ENCODE measurements around the gene LRRC2.
"Not testable (repeated sequence)": the region's sequence is repeated elsewhere in the genome, so short reads cannot be mapped to it uniquely, and the experiment has no call there.

LRRC2 gene

DNA sequence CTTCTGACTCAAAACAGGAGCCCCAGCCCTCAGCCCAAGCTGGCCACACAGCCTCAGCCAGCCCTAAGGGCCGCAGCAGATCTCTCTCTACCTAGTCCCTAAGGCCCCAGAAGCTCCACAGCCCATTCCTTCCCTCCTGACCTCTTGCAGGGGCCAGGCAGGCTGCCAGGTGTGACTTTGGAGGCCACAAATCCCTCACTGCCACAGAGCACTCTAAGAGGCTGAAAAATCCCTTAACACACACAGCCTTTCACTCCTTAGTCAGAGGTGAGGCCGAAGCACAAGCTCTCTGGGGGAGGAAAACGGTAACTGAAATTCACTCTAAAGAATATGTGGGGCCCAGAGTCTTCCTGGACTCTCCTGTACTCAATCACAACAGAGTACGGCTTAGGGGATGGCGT lies 23.3 kb downstream of the LRRC2 start:
- no peaks in the 10 kb centered on the region for H3K4me1 ChIP-seq (ENCODE audit: control insufficient read depth, insufficient read depth, low read length)
- no peaks in the 10 kb centered on the region for H3K9me3 ChIP-seq (ENCODE audit: control insufficient read depth, low read length)
- H3K4me3 ChIP-seq (ENCODE audit: insufficient read depth, low read depth, low read length): no peak overlapping the region
- H3K27ac ChIP-seq (ENCODE audit: insufficient read depth, low read depth, low read length, poor library complexity, severe bottlenecking): no peak overlapping the region
- H3K36me3 ChIP-seq (ENCODE audit: control insufficient read depth, insufficient read depth, low read length): no peaks in the 10 kb centered on the region
- 90 to 91% methylated on average over 5 of the region's 5 CpGs for WGBS, 2 experiments
- no peaks in the 10 kb centered on the region for H3K27me3 ChIP-seq (ENCODE audit: control insufficient read depth, insufficient read depth, low read length, poor library complexity, severe bottlenecking)

- WGBS, 2 experiments: 83 to 98% methylated on average over 1 to 2 of the region's 2 CpGs
- Histone ChIP-seq H3K9me3 (ENCODE audit: control insufficient read depth, low read length) (no peaks in the 10 kb centered on the region), H3K27ac (ENCODE audit: insufficient read depth, low read depth, low read length, poor library complexity, severe bottlenecking) (no peak overlapping the region), H3K4me3 (ENCODE audit: insufficient read depth, low read depth, low read length) (no peak overlapping the region), H3K27me3 (ENCODE audit: control insufficient read depth, insufficient read depth, low read length, poor library complexity, severe bottlenecking) (no peaks in the 10 kb centered on the region), H3K4me1 (ENCODE audit: control insufficient read depth, insufficient read depth, low read length) (no peaks in the 10 kb centered on the region), H3K36me3 (ENCODE audit: control insufficient read depth, insufficient read depth, low read length) (no peaks in the 10 kb centered on the region)
These were observed 23.8 kb downstream of the LRRC2 start for GRCh38 chr3:46542344-46542743.

DNA sequence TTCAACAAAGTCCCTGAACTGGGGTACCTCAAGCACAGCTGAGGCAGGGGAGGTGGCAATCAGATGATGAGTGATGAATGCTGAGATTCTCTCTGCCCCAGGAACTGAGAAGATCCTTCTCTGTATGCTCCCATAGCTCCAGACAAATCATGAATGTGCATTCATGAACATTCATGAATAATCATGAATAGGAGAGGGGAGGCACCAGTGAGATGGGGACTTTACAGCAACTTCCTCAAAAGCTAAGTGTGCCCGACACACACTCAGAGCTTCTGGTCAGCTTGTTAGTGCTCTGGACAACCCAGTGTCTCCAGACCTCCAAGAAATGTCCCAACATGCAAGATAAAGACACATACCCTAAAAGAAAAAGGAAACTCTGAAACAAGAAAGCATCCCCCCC lies 24.3 kb downstream of the LRRC2 start:
- Histone ChIP-seq H3K9me3 (ENCODE audit: control insufficient read depth, low read length) (no peaks in the 10 kb centered on the region), H3K4me3 (ENCODE audit: insufficient read depth, low read depth, low read length) (no peak overlapping the region), H3K36me3 (ENCODE audit: control insufficient read depth, insufficient read depth, low read length) (no peaks in the 10 kb centered on the region), H3K4me1 (ENCODE audit: control insufficient read depth, insufficient read depth, low read length) (no peaks in the 10 kb centered on the region), H3K27ac (ENCODE audit: insufficient read depth, low read depth, low read length, poor library complexity, severe bottlenecking) (no peak overlapping the region), H3K27me3 (ENCODE audit: control insufficient read depth, insufficient read depth, low read length, poor library complexity, severe bottlenecking) (no peaks in the 10 kb centered on the region)
- 91 to 96% methylated on average over 1 of the region's 1 CpG for WGBS, 2 experiments

DNA sequence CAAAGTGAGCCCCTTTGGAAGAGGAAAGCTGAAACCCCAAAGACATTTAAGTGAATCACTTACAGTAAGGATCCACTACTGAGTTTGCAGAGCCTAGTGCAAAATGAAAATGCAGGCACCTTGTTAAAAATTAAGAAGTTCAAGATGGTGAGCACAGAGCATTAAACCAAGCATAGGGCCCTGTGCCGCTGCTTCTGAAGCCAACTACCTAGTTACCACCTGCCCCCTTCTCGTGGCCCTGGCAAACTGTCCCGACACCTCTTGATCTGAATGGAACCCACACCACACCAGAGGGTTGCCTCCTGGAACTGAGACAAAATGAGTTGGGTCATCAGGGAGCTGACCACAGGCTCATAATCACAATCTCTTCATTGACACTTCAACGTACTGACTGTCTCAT lies 25.6 kb downstream of the LRRC2 start:
- H3K36me3 ChIP-seq (ENCODE audit: control insufficient read depth, insufficient read depth, low read length): no peaks in the 10 kb centered on the region
- no peaks in the 10 kb centered on the region for H3K9me3 ChIP-seq (ENCODE audit: control insufficient read depth, low read length)
- no peaks in the 10 kb centered on the region for H3K4me1 ChIP-seq (ENCODE audit: control insufficient read depth, insufficient read depth, low read length)
- no peak overlapping the region for H3K27ac ChIP-seq (ENCODE audit: insufficient read depth, low read depth, low read length, poor library complexity, severe bottlenecking)
- H3K4me3 ChIP-seq (ENCODE audit: insufficient read depth, low read depth, low read length): no peak overlapping the region
- H3K27me3 ChIP-seq (ENCODE audit: control insufficient read depth, insufficient read depth, low read length, poor library complexity, severe bottlenecking): no peaks in the 10 kb centered on the region
- 90% methylated on average over 3 to 4 of the region's 4 CpGs for WGBS, 2 experiments

DNA sequence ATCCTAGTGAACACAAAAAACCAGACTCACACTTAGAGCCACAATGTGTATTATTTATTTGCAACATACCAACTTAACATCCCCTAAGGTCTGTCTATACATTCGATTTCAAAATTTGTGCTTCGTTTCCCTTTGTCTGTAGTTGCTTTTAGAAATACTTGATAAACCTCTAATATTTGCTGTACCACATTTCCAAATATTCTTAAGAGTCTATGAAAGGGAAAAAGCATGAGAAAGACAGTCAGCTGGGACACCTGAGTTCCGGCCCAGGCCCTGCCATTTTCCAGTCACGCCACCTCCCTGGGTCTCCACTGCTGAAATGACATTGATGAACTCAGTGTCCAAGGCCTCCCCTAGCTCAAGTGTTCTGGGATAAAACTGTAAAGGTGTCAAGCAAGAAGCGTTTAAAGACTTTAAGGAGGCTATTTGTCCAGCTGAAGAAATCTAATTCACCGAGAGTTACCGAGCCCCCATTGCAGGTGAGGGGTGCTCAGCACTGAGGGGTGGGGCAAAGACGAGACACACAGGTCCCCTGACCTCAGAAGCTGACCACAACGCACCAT lies 26.6 kb downstream of the LRRC2 start:
- no peaks in the 10 kb centered on the region for H3K36me3 ChIP-seq (ENCODE audit: control insufficient read depth, insufficient read depth, low read length)
- H3K4me1 ChIP-seq (ENCODE audit: control insufficient read depth, insufficient read depth, low read length): no peaks in the 10 kb centered on the region
- no peaks in the 10 kb centered on the region for H3K9me3 ChIP-seq (ENCODE audit: control insufficient read depth, low read length)
- H3K4me3 ChIP-seq (ENCODE audit: insufficient read depth, low read depth, low read length): no peak overlapping the region
- H3K27ac ChIP-seq (ENCODE audit: insufficient read depth, low read depth, low read length, poor library complexity, severe bottlenecking): no peak overlapping the region
- WGBS, 2 experiments: 96 to 98% methylated on average over 9 of the region's 9 CpGs
- no peaks in the 10 kb centered on the region for H3K27me3 ChIP-seq (ENCODE audit: control insufficient read depth, insufficient read depth, low read length, poor library complexity, severe bottlenecking)

GRCh38 chr3:46538803-46539442 lies 27.2 kb downstream of the LRRC2 start:
- Histone ChIP-seq H3K36me3 (ENCODE audit: control insufficient read depth, insufficient read depth, low read length) (no peaks in the 10 kb centered on the region), H3K4me1 (ENCODE audit: control insufficient read depth, insufficient read depth, low read length) (no peaks in the 10 kb centered on the region), H3K4me3 (ENCODE audit: insufficient read depth, low read depth, low read length) (no peak overlapping the region), H3K27ac (ENCODE audit: insufficient read depth, low read depth, low read length, poor library complexity, severe bottlenecking) (no peak overlapping the region), H3K9me3 (ENCODE audit: control insufficient read depth, low read length) (no peaks in the 10 kb centered on the region), H3K27me3 (ENCODE audit: control insufficient read depth, insufficient read depth, low read length, poor library complexity, severe bottlenecking) (no peaks in the 10 kb centered on the region)
- WGBS, 2 experiments: 86 to 87% methylated on average over 14 of the region's 14 CpGs

DNA sequence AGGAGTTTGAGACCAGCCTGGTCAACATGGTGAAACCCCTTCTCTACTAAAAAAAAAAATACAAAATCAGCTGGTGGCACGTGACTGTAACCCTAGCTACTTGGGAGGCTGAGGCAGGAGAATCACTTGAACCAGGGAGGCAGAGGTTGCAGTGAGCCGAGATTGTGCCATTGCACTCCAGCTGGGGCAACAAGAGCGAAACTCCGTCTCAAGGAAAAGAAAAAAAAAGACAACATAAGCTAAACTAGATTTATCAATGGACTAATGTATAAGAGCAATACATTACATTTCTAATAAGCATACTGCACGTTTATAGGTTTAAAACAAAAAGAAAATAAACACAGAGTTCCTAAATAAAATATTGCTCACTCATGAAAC lies 27.7 kb downstream of the LRRC2 start:
- not testable (repeated sequence) for H3K27me3 ChIP-seq (ENCODE audit: control insufficient read depth, insufficient read depth, low read length, poor library complexity, severe bottlenecking); H3K27ac ChIP-seq (ENCODE audit: insufficient read depth, low read depth, low read length, poor library complexity, severe bottlenecking); H3K4me3 ChIP-seq (ENCODE audit: insufficient read depth, low read depth, low read length); H3K9me3 ChIP-seq (ENCODE audit: control insufficient read depth, low read length); H3K36me3 ChIP-seq (ENCODE audit: control insufficient read depth, insufficient read depth, low read length); H3K4me1 ChIP-seq (ENCODE audit: control insufficient read depth, insufficient read depth, low read length)
- WGBS, 2 experiments: 59 to 96% methylated on average over 3 of the region's 5 CpGs

- Histone ChIP-seq H3K4me1 (ENCODE audit: control insufficient read depth, insufficient read depth, low read length) (no peaks in the 10 kb centered on the region), H3K27ac (ENCODE audit: insufficient read depth, low read depth, low read length, poor library complexity, severe bottlenecking) (no peak overlapping the region), H3K27me3 (ENCODE audit: control insufficient read depth, insufficient read depth, low read length, poor library complexity, severe bottlenecking) (no peaks in the 10 kb centered on the region), H3K4me3 (ENCODE audit: insufficient read depth, low read depth, low read length) (no peak overlapping the region), H3K9me3 (ENCODE audit: control insufficient read depth, low read length) (no peaks in the 10 kb centered on the region), H3K36me3 (ENCODE audit: control insufficient read depth, insufficient read depth, low read length) (no peaks in the 10 kb centered on the region)
- WGBS, 2 experiments: 89 to 90% methylated on average over 5 of the region's 5 CpGs
These were observed 28.3 kb downstream of the LRRC2 start for GRCh38 chr3:46537779-46538178.

GRCh38 chr3:46537316-46537715 lies 28.8 kb downstream of the LRRC2 start:
- Histone ChIP-seq H3K4me3 (ENCODE audit: insufficient read depth, low read depth, low read length) (no peak overlapping the region), H3K36me3 (ENCODE audit: control insufficient read depth, insufficient read depth, low read length) (no peaks in the 10 kb centered on the region), H3K9me3 (ENCODE audit: control insufficient read depth, low read length) (no peaks in the 10 kb centered on the region), H3K27ac (ENCODE audit: insufficient read depth, low read depth, low read length, poor library complexity, severe bottlenecking) (no peak overlapping the region), H3K4me1 (ENCODE audit: control insufficient read depth, insufficient read depth, low read length) (no peaks in the 10 kb centered on the region), H3K27me3 (ENCODE audit: control insufficient read depth, insufficient read depth, low read length, poor library complexity, severe bottlenecking) (no peaks in the 10 kb centered on the region)
- 96 to 97% methylated on average over 1 of the region's 1 CpG for WGBS, 2 experiments

- no peak overlapping the region for H3K27ac ChIP-seq (ENCODE audit: insufficient read depth, low read depth, low read length, poor library complexity, severe bottlenecking)
- no peaks in the 10 kb centered on the region for H3K36me3 ChIP-seq (ENCODE audit: control insufficient read depth, insufficient read depth, low read length)
- no peaks in the 10 kb centered on the region for H3K9me3 ChIP-seq (ENCODE audit: control insufficient read depth, low read length)
- H3K4me3 ChIP-seq (ENCODE audit: insufficient read depth, low read depth, low read length): no peak overlapping the region
- H3K4me1 ChIP-seq (ENCODE audit: control insufficient read depth, insufficient read depth, low read length): no peaks in the 10 kb centered on the region
- no peaks in the 10 kb centered on the region for H3K27me3 ChIP-seq (ENCODE audit: control insufficient read depth, insufficient read depth, low read length, poor library complexity, severe bottlenecking)
These were observed 29.3 kb downstream of the LRRC2 start for GRCh38 chr3:46536758-46537157.

GRCh38 chr3:46535746-46536145 lies 30.4 kb downstream of the LRRC2 start:
- H3K4me3 ChIP-seq (ENCODE audit: insufficient read depth, low read depth, low read length): no peak overlapping the region
- H3K9me3 ChIP-seq (ENCODE audit: control insufficient read depth, low read length): no peaks in the 10 kb centered on the region
- H3K4me1 ChIP-seq (ENCODE audit: control insufficient read depth, insufficient read depth, low read length): no peaks in the 10 kb centered on the region
- no peaks in the 10 kb centered on the region for H3K27me3 ChIP-seq (ENCODE audit: control insufficient read depth, insufficient read depth, low read length, poor library complexity, severe bottlenecking)
- no peaks in the 10 kb centered on the region for H3K36me3 ChIP-seq (ENCODE audit: control insufficient read depth, insufficient read depth, low read length)
- 92 to 95% methylated on average over 5 of the region's 5 CpGs for WGBS, 2 experiments
- no peak overlapping the region for H3K27ac ChIP-seq (ENCODE audit: insufficient read depth, low read depth, low read length, poor library complexity, severe bottlenecking)
